K562 (cell line): ENCODE data around the gene GPR153. TPM values are rescaled to one million over a fixed set of nuclear protein-coding genes. Genes with fewer than 3 reads are reported as not detected.
A peak's percentile ranks its signal among the peaks of the same experiment; 100 is the strongest.

Experiments used
- ATAC-seq: fragments of 200-7000 bp; cut with Tn5 transposase; 3 replicates; pipeline ENCODE4 v1.9.1; 2020; ENCODE audit warnings: moderate library complexity
- BruUV-seq: library from RNA; stranded (reverse); fragments of 400-500 nt; replicated peaks from 2 replicates; lab custom pipeline; 2021; lab: Mats Ljungman, UMichigan
- CTCF ChIA-PET: fragments of 300-600 bp; formaldehyde crosslinking; extraction: SDS; loops from one replicate; lab custom pipeline; 2021; ENCODE audit warnings: low intra/inter-chr PET ratio; lab: Yijun Ruan, JAX
- POLR2A ChIA-PET: fragments of 300-600, 350-650 bp; sonication (Branson Sonifier 250); formaldehyde crosslinking; extraction: SDS; loops from one replicate; lab custom pipeline; 2021; ENCODE audit warnings: antibody characterized with exemption, inconsistent platforms; lab: Yijun Ruan, JAX
- DNase-seq, 4 experiments: peaks; one replicate each; pipeline versions ENCODE4 v3.0.0 to v3.0.0-alpha.2; 2011 to 2018; ENCODE audit warnings: low spot score in 3 of 4, mixed read lengths in 3 of 4; ENCODE audit errors: extremely low read depth in 1 of 4
- FAIRE-seq: peaks from 2 replicates; lab custom pipeline; 2011; peaks lifted over from hg19 to GRCh38; lab: Jason Lieb, UNC
- H2AFZ ChIP-seq: 2 replicates; pipeline ENCODE4 v1.6.0; 2011; ENCODE audit warnings: low read depth, low read length, control low read depth, inconsistent platforms
- H3K27ac ChIP-seq: fragments of 200-600 bp; 3 replicates; pipeline ENCODE4 v1.8.0; 2011; ENCODE audit warnings: low read depth, mild to moderate bottlenecking, control low read depth, inconsistent platforms, low read length, moderate library complexity, mixed read lengths; ENCODE audit errors: extremely low read depth
- H3K27me3 ChIP-seq, 2 experiments: fragments of 300-600 bp in 1 of 2; 2 replicates in 1 of 2; 3 replicates in 1 of 2; pipeline versions ENCODE4 v1.6.0 to v1.8.0; 2011; ENCODE audit warnings: inconsistent platforms in 2 of 2, low read length in 2 of 2, mild to moderate bottlenecking in 1 of 2, mixed read lengths in 1 of 2, moderate library complexity in 1 of 2; ENCODE audit not compliant: control insufficient read depth in 2 of 2, insufficient read depth in 2 of 2
- H3K36me3 ChIP-seq: fragments of 300-600 bp; 3 replicates; pipeline ENCODE4 v1.8.0; 2011; ENCODE audit warnings: mild to moderate bottlenecking, low read length, inconsistent platforms; ENCODE audit not compliant: control insufficient read depth, insufficient read depth
- H3K4me1 ChIP-seq, 2 experiments: fragments of 200-600 bp in 1 of 2; replicated peaks in 1 of 2; 2 replicates in 1 of 2; 3 replicates in 1 of 2; pipeline versions ENCODE4 v1.5.1 to v1.8.0; 2011; ENCODE audit warnings: inconsistent platforms in 2 of 2, low read length in 2 of 2, mild to moderate bottlenecking in 1 of 2, mixed read lengths in 1 of 2, moderate library complexity in 1 of 2; ENCODE audit not compliant: control insufficient read depth in 2 of 2, insufficient read depth in 2 of 2
- H3K4me2 ChIP-seq: 2 replicates; pipeline ENCODE4 v1.6.1; 2011; ENCODE audit warnings: low read length, control low read depth, inconsistent platforms, mixed read lengths; ENCODE audit not compliant: insufficient read depth
- H3K4me3 ChIP-seq: fragments of 200-600 bp; sonication (generic), shearing (Covaris generic); 2 replicates; pipeline ENCODE4 v1.5.1; 2016; ENCODE audit warnings: control low read depth, inconsistent platforms
- H3K79me2 ChIP-seq: fragments of 200-600 bp; 3 replicates; pipeline ENCODE4 v1.8.0; 2011; ENCODE audit warnings: low read length, inconsistent platforms; ENCODE audit not compliant: control insufficient read depth, insufficient read depth
- H3K9ac ChIP-seq, 2 experiments: 2 replicates each; pipeline versions ENCODE4 v1.6.0 to v1.6.1; 2011; ENCODE audit warnings: low read depth in 2 of 2, low read length in 2 of 2, control low read depth in 1 of 2, inconsistent platforms in 1 of 2, mild to moderate bottlenecking in 1 of 2, mixed read lengths in 1 of 2; ENCODE audit not compliant: insufficient read depth in 1 of 2
- H3K9me1 ChIP-seq: one replicate; pipeline ENCODE4 v1.6.0; 2011; ENCODE audit warnings: inconsistent platforms, mild to moderate bottlenecking, low read length, moderate library complexity; ENCODE audit not compliant: control insufficient read depth, insufficient read depth
- H3K9me3 ChIP-seq: replicated peaks from 2 replicates; pipeline ENCODE4 v1.5.1; 2011; ENCODE audit warnings: low read depth, low read length, inconsistent platforms; ENCODE audit not compliant: control insufficient read depth, insufficient read depth
- H4K20me1 ChIP-seq: replicated peaks from 2 replicates; pipeline ENCODE4 v1.6.1; 2011; ENCODE audit warnings: low read length, inconsistent platforms, mixed read lengths; ENCODE audit not compliant: control insufficient read depth, insufficient read depth
- CTCF ChIP-seq, 3 experiments: IDR thresholded peaks in 2 of 3; conservative IDR thresholded peaks in 1 of 3; 2 replicates each; pipeline ENCODE4 v1.5.1; 2011 to 2012; ENCODE audit warnings: low read length in 3 of 3, mild to moderate bottlenecking in 3 of 3, control low read depth in 2 of 3, improper control_type of control experiment in 1 of 3, inconsistent platforms in 1 of 3, low read depth in 1 of 3, mixed read lengths in 1 of 3, moderate library complexity in 1 of 3; ENCODE audit not compliant: insufficient read depth in 2 of 3
- HDAC8 ChIP-seq: fragments of 450-650 bp; IDR thresholded peaks from 2 replicates; pipeline ENCODE4 v1.6.1; 2016; ENCODE audit warnings: mild to moderate bottlenecking, missing genetic modification characterization, moderate library complexity, missing compliant biosample characterization
- HNRNPK ChIP-seq: fragments of 200-400 bp; formaldehyde crosslinking; IDR thresholded peaks from one replicate; pipeline ENCODE4 v1.6.1; 2018; ENCODE audit warnings: mild to moderate bottlenecking, low read depth, low read length; ENCODE audit not compliant: poor library complexity, severe bottlenecking
- POLR2B ChIP-seq: fragments of 450-650 bp; IDR thresholded peaks from 2 replicates; pipeline ENCODE4 v1.6.1; 2018; ENCODE audit warnings: low read depth; ENCODE audit not compliant: partially characterized antibody
- ZEB2 ChIP-seq: fragments of 450-650 bp; IDR thresholded peaks from 2 replicates; pipeline ENCODE4 v1.6.1; 2016
- ZNF121 ChIP-seq: sonication (generic); formaldehyde crosslinking; conservative IDR thresholded peaks from 2 replicates; pipeline ENCODE4 v1.8.0; 2022; ENCODE audit warnings: missing genetic modification reagents
- ZNF778 ChIP-seq: fragments of 450-650 bp; formaldehyde crosslinking; IDR thresholded peaks from 2 replicates; pipeline ENCODE4 v1.4.0; 2020; ENCODE audit warnings: mild to moderate bottlenecking, moderate library complexity
- WGBS: fragments of 100-300 bp; shearing (Covaris generic); methylation state at CpG from one replicate; pipeline ENCODE4 v1.1.6; 2016; ENCODE audit warnings: low coverage, mixed read lengths; ENCODE audit not compliant: insufficient coverage; ENCODE audit errors: missing lambda C conversion rate; 5-methylcytosine and 5-hydroxymethylcytosine counted together
- in situ Hi-C: fragments of 300-500 bp; cut with MboI; formaldehyde crosslinking; loops from 4 replicates; pipeline ENCODE4 v1.15.0; 2018; ENCODE audit warnings: inconsistent platforms, mixed read lengths
- intact Hi-C: fragments of 100-400 bp; cut with micrococcal nuclease; formaldehyde crosslinking; loops from 2 replicates; pipeline ENCODE4 v1.14.2; 2022
- polyA plus RNA-seq, 8 experiments: library from polyadenylated mRNA; depleted of rRNA in 4 of 8; stranded (reverse) in 5 of 8; unstranded in 3 of 8; fragments of >200 nt; fragmentation: Nextera tagmentation in 2 of 8; fragmentation: Illumina TruSeq in 1 of 8; extraction: Ambion mirVana in 2 of 8; extraction: Trizol in 1 of 8; gene quantifications; 2 replicates each; pipeline versions ENCODE4 v1.2.1 to v1.2.3, GENCODE V29; 2011 to 2014; ENCODE audit warnings: inconsistent platforms in 1 of 8, missing spikeins in 1 of 8
- total RNA-seq, 7 experiments: library from RNA; depleted of rRNA in 6 of 7; stranded (reverse); fragments of >200 nt in 6 of 7; fragmentation: Illumina TruSeq in 2 of 7; extraction: Trizol in 2 of 7; gene quantifications; 2 replicates each; pipeline versions ENCODE4 v1.2.1 to v1.2.3, GENCODE V29; 2011 to 2021; ENCODE audit warnings: low replicate concordance in 1 of 7
- TF ChIP-seq, protein P1 (sequence below): fragments of 450-650 bp; IDR thresholded peaks from 2 replicates; pipeline ENCODE4 v1.6.1; 2016; ENCODE audit warnings: missing biosample characterization, missing genetic modification characterization
- TF ChIP-seq, protein P2 (sequence below): fragments of 250-450 bp; sonication (Bioruptor Pico); IDR thresholded peaks from 2 replicates; pipeline ENCODE4 v1.5.1; 2021; ENCODE audit warnings: mild to moderate bottlenecking

The GPR153 gene
- total and polyA plus RNA-seq, 9 of the 15 experiments (the other 6 are each of a cell fraction or from before 2014, with no cell fraction given) = 0.01 to 1.5 (median 0.51) TPM

DNA sequence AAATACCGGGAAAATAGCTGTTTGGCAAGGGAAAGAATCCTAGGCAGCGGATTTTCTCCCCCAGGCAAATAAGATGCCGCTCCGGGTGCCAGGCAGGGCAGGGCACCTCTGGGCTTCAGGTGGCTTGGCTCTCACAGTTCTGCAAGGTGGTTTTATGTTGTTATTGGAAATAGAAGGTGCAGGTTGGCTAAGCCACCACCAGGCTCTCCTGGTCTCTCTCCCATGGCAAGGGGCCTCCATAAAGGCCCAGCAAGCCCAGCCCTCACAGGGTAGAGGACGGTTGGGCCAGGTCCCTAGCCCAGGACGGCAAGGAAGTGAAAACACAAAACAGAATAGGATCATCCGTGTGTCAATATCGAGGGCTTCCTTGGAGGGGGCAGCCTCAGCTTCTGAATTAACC lies 37.6 kb upstream of the GPR153 start:
- Histone ChIP-seq H3K9me1 (no peaks in the 10 kb centered on the region), H3K79me2 (no peaks in the 10 kb centered on the region), H3K4me3 (no peak overlapping the region), H3K36me3 (peaks cover 7% of the 10 kb centered on the region; the same call in 2 of the 3 replicates), H3K4me2 (no peak overlapping the region), H3K27me3 (no peaks in the 10 kb centered on the region), H3K9me3 (no peaks in the 10 kb centered on the region), H4K20me1 (peaks cover 13% of the 10 kb centered on the region), H2AFZ (no peak overlapping the region), H3K4me1 (peaks cover 0 to 10% of the 10 kb centered on the region in 2 experiments; a peak in 1 of 5 replicates), H3K27ac (no peak overlapping the region), H3K9ac (no peak overlapping the region)
- ChIA-PET POLR2A (no interaction called here), CTCF (no interaction called here)
- WGBS = 62% methylated on average over 8 of the region's 8 CpGs
- no peak for FAIRE-seq
- DNase-seq = no peak
- in situ Hi-C loops (no loop called here), intact Hi-C loops (no loop called here)
- TF ChIP-seq CTCF (IDR thresholded peaks at IDR 0.05 in 2 of 3, conservative IDR thresholded peaks at IDR 0.05 in 1 of 3; ENCODE audit: insufficient read depth in 2 of 3, low read depth in 1 of 3, low read length in 3 of 3) (0 out of 6 replicates have a peak, but pooled peaks of 1 of the 3 experiments have one; percentile 1), HNRNPK (no peak)
- no TSS peak for BruUV-seq
- ATAC-seq = no peak

- ChIA-PET CTCF (no interaction called here), POLR2A (no interaction called here)
- TF ChIP-seq ZNF778 (CRISPR knock-in tag) = no peak
- no peak for TF ChIP-seq HDAC8 (tag)
- TF ChIP-seq ZEB2 = no peak
- TF ChIP-seq ZNF121 (CRISPR knock-in tag) = peak; percentile 91
- TF ChIP-seq POLR2B = no peak
- TF ChIP-seq, protein P1, sequence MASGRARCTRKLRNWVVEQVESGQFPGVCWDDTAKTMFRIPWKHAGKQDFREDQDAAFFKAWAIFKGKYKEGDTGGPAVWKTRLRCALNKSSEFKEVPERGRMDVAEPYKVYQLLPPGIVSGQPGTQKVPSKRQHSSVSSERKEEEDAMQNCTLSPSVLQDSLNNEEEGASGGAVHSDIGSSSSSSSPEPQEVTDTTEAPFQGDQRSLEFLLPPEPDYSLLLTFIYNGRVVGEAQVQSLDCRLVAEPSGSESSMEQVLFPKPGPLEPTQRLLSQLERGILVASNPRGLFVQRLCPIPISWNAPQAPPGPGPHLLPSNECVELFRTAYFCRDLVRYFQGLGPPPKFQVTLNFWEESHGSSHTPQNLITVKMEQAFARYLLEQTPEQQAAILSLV (tag) = no peak
- TF ChIP-seq, protein P2, sequence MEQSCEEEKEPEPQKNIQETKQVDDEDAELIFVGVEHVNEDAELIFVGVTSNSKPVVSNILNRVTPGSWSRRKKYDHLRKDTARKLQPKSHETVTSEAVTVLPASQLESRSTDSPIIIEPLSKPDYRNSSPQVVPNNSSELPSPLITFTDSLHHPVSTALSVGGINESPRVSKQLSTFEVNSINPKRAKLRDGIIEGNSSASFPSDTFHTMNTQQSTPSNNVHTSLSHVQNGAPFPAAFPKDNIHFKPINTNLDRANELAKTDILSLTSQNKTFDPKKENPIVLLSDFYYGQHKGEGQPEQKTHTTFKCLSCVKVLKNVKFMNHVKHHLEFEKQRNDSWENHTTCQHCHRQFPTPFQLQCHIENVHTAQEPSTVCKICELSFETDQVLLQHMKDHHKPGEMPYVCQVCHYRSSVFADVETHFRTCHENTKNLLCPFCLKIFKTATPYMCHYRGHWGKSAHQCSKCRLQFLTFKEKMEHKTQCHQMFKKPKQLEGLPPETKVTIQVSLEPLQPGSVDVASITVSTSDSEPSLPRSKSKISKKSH (CRISPR knock-in tag) = no peak
- H3K4me1 ChIP-seq = peaks cover 0 to 15% of the 10 kb centered on the region in 2 experiments; a peak in 1 of 5 replicates
- WGBS = 48% methylated on average over 6 of the region's 6 CpGs
- H3K9me3 ChIP-seq = no peaks in the 10 kb centered on the region
- no peak for FAIRE-seq
- no peak for DNase-seq
- no peak overlapping the region for H3K4me2 ChIP-seq
- intact Hi-C loops (no loop called here), in situ Hi-C loops (no loop called here)
- H3K36me3 ChIP-seq = peaks cover 12% of the 10 kb centered on the region; the same call in 2 of the 3 replicates
- no peaks in the 10 kb centered on the region for H3K79me2 ChIP-seq
- BruUV-seq = no TSS peak
- H3K9ac ChIP-seq = no peak overlapping the region
- no peak overlapping the region for H2AFZ ChIP-seq
- no peaks in the 10 kb centered on the region for H3K9me1 ChIP-seq
- H3K27ac ChIP-seq = no peak overlapping the region
- H3K4me3 ChIP-seq = no peak overlapping the region
- no peak for ATAC-seq
- no peaks in the 10 kb centered on the region for H3K27me3 ChIP-seq
- peaks cover 13% of the 10 kb centered on the region for H4K20me1 ChIP-seq
Measured at GRCh38 chr1:6295910-6296309, 35.0 kb upstream of the GPR153 start.
